Glomerular endothelial cell (primary cell): Measurements from ENCODE around the gene CRTC1. TPM values are rescaled to one million over a fixed set of nuclear protein-coding genes. Genes with fewer than 3 reads are reported as not detected.
"Not testable (repeated sequence)": the region's sequence is repeated elsewhere in the genome, so short reads cannot be mapped to it uniquely, and the experiment has no call there.

Source experiments
- DNase-seq: peaks from one replicate; pipeline ENCODE4 v3.0.0-alpha.2; 2011; ENCODE audit warnings: low read depth, low spot score; ENCODE audit errors: extremely low read depth
- total RNA-seq: library from RNA; depleted of rRNA; stranded (reverse); fragments of >200 nt; gene quantifications from 2 replicates; pipeline ENCODE4 v1.2.3, GENCODE V29; 2015

Gene CRTC1
- total RNA-seq, 1 donor from 2014 or later = 4.7 TPM

DNA sequence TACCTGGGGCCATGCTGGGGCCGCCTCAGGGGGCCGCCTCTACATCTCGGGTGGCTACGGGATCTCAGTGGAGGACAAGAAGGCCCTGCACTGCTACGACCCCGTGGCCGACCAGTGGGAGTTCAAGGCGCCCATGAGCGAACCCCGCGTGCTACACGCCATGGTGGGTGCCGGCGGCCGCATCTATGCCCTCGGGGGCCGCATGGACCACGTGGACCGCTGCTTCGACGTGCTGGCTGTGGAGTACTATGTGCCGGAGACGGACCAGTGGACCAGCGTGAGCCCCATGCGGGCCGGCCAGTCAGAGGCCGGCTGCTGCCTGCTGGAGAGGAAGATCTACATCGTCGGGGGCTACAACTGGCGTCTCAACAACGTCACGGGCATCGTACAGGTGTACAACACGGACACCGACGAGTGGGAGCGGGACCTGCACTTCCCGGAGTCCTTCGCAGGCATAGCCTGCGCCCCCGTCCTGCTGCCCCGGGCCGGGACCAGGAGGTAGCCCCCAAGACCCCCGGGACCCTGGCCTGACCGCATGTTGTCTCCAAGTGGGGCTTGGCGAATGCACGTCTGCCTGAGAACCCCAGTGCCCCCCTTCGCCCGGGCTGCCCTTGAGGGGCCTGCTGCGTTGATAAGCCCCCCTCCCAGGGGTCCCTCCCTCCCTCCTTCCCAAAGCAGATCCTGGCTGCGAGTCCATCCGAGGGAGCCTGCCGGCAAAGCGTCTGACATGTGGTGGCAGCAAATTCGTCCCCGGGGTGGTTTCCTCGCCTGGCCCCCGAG lies 14.5 kb upstream of the CRTC1 start:
- DNase-seq = no peak

DNA sequence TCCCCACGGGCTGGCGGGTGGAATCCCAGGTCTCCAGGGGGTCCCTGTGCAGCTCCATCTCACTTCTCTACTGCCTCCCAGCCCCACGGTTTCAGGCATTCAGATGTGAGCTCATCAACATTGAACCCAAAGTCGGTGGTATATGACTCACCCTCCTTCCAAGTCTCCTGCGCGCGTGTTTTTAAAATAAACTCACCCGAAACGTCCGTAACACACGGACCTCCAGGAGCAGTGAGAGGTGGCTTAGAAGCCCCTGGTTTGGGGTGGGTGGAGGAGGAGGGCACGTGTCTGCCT lies 14.0 kb upstream of the CRTC1 start:
- DNase-seq = no peak

DNA sequence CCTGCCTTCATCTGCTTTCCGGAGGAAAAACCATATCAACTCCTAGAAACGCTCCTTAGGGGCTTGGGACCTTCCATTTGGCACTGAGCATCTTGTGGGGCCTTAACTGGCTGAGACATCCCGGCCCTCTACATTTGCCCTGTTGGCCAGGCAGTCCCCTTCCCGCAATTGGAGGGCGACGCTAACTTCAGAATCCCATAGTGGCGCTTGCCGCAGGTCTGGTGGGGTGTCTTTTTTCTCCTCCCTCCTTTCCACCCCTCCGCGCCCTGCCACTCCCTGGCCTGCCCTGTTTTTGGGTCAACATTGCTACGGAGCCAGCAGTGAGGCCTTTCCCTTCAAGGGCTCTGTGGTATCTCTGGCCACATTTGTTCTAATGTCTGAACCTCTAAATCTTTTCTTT lies 13.6 kb upstream of the CRTC1 start:
- no peak for DNase-seq

DNA sequence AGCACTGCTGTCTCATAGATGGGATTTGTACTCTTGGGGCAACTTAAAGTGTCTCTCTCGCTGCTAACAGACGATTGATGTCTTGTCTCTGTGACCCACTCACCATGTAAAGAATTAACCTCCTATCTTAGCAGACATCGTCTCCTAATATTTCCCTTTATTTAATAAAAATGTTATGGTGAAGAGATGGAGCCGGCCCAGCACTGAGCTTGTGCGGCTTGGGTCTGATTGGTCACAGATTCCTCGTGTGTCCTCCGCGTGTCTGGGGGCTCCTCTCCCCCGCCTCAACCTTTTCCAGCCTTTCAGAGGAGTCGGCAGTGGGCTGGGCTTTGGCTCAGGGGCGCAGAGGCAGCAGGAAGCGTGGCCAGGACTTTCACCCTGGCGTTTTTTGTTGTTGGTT lies 13.2 kb upstream of the CRTC1 start:
- DNase-seq = no peak

DNA sequence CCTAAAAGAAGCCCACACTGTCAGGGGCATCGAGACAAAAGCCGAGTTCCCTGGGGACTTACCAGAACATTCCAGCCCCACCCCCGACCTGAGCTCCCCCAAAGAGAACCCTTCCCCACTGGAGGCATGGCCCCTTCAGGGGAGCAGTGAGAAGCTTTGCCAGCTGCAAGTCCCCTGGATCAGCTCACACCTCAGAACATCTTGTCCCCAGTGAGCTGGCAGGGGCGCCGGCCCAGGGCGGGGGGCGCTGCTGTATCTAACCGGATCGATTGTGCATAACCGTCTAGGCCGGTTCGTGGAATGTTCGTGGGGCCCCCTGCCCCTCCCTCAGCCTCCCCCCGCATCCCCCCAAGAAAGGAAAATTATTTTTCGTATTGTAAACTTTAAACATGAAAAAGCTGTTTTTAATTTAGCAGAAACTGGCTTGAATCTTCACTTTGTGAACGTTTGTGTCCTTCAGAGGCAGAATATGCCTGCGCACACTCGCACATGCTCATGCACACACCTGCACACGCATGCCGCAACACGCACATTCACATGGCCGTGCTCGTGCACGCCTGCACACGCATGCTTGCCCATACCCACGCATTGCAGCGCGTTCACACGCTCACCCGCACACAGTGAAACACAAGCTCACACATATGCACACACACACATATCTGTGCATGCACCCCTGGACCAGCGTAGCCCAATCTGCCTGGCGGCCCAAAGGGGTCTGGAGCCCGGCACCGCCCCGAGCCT lies 12.0 kb upstream of the CRTC1 start:
- DNase-seq = no peak

DNA sequence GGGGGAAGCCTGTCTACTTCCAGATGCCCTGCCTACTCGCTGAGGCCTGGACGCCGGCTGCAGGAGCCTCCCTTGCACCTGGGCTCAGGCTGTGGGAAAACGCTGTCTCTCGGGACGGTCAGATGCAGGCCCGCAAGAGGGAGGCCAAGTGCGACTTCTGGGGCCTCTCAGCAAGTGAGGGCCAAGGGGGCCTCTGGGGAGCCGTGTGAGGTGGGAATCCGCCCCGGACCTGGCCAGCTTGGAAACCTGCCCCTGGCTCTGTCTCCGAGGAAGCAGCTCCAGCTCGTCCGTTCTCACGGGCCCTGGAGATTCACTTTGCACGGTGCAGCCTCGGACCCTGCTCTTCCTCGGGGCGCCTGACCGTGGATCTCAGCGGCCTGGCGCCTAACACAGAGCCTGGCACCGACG lies 11.4 kb upstream of the CRTC1 start:
- DNase-seq = no peak

DNA sequence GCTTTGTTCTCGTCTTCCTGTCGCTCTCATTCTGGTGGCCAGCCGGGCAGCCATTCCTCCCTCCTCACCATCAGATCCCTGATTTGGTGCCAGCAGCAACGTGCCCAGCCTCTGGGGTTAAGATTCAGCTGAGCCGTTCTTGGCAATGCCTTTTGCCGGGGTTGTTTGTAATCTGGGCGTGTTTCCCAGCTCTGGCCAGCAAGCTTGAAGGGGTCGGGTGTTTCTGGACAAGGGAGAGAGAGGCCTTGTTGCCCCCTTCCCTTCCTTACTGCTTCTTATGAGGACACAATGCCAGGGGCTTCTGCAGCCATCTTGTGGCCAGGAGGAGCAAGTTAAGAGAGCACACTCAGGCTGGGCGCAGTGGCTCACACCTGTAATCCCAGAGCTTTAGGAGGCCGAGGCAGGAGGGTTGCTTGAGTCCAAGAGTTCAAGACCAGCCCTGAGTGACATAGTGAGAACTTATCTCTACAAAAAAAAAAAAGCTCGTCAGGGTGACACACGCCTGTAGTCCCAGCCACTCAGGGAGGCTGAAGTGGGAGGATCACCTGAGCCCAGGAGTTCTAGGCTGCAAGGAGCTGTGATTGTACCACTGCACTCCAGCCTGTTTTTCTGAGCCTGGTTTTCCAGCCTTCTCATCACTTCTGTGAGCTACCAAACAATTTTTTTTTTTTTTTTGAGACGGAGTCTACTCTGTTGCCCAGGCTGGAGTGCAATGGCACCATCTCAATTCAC lies 10.7 kb upstream of the CRTC1 start:
- DNase-seq = no peak

DNA sequence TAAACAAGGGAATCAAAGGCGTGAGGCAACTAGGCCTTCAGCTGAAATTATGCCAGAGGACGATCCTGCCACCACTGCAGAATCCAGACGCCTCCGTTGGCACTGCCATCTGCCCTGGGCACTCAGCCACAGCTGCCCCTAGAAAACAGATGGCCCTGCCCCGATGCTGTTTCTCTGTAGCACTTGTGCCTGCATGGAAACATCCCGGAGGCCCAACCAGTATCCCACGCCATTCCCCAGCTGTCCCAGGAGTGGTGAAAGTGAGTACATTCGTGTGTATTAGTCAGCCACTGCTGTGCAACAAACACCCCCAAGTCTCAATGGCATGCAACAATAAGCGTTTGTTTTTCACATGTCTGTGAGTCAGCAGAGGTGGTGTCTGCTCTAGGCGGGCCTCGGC lies 8.9 kb upstream of the CRTC1 start:
- DNase-seq = no peak

DNA sequence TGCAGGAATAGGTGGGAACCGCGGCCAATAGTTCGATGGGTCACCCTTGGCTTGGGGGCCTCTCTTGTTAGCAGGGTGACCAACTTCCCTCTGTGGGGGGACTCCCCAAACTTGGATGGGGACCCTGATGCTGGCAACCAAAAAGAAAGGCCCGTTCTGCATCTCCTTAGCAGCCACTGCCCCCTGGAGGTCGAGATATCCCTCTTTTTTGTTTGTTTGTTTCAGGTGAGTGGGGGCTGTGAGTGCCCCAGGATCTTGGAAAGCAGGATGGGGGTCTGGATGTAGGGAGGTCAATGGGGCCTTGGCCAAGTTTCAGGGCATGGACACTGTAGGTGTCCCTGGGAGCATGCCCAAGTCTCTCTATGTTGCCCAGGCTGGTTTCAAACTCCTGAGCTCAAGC lies 7.7 kb upstream of the CRTC1 start:
- no peak for DNase-seq

DNA sequence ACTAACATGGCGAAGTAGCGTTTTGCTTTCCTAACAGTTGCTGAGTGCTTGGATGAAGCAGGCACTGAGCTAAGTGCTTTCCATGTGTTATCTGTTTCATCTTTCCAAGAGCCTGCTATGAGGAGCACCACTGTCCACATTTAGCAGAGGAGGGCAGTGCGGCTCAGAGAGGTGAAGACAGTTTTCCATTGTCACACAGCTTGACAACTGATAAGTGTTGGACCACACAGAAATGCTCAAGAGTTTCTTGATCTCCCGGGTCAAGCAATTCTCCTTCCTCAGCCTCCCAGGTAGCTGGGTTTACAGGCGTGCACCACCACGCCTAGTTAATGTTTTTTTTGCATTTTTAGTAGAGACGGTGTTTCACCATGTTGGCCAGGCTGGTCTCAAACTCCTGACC lies 6.8 kb upstream of the CRTC1 start:
- no peak for DNase-seq

DNA sequence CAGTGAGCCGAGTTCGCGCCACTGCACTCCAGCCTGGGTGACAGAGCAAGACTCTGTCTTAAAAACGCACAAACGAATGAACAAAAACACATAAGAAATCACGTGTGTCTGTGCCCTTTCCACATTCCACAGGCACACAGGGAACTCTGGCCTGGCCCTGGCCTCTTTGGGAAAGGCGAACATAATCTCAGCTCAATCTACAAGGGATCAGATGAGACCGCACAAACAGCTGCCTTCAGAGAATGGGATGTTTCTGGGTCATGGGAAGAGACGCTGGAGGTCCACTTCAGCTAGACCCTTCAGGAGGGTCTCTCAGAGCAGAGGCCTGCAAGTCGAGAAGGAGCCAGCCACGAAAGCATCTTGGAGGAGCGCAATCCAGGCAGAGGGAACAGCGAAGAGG lies 6.3 kb upstream of the CRTC1 start:
- no peak for DNase-seq

DNA sequence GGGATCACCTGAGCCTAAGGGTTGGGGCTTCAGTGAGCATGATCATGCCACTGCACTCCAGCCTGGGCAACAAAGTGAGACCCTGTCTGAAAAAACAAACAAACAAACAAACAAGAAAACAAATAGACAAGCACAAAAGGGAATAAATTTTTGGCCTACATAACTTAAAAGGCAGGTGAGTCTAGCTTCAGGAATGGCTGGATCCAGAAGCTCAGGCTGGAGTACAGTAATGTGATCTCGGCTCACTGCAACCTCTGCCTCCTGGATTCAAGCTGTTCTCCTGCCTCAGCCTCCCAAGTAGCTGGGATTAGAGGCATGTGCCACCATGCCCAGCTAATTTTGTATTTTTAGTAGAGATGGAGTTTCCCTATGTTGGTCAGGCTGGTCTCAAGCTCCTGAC lies 3.3 kb upstream of the CRTC1 start:
- DNase-seq = not testable (repeated sequence)

DNA sequence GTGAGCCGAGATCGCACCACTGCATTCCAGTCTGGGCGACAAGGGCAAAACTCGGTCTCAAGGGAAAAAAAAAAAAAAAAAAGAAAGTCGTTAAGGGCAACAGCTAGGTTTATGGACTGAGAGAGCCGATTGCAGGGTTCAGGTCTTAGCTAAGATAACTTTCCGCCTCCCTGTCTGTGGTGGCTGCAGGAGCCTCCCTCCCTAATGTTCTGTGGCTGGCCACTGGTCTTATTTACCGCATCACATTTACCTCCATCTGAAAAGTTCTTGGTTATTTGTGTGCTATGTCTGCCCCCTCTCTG lies 722 bp upstream of the CRTC1 start:
- no peak for DNase-seq

DNA sequence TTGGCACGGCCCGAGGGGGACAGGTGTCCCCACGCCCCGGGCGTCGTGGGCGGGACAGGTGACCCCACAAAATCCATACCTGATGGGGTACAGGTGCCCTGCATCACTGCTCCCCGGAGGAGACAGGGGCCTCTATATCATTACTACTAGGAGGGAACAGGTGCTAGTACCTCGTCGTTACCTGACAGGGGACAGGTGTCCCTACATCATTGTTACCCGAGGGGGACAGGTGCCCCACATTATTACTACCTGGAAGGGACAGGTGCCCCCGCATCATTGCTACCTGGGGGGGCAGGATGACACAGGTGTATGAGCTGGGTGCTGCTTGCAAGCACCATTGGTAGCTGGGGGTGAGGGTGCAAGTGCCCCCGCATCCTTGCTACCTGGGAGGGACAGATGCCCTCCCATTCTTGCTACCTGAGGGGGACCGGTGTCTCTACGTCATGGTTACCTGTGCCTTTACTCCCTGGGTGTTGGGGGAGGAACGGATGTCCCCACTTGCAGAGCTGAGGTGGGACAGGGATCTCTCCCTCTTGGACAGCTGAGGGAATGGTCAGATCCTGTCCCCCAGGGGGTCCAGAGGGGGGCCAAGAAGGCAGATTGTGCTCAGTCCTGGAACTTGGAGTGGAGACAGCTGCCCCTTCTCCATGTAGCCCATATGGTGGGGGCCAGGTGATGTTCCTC lies 620 bp downstream of the CRTC1 start:
- DNase-seq = no peak

DNA sequence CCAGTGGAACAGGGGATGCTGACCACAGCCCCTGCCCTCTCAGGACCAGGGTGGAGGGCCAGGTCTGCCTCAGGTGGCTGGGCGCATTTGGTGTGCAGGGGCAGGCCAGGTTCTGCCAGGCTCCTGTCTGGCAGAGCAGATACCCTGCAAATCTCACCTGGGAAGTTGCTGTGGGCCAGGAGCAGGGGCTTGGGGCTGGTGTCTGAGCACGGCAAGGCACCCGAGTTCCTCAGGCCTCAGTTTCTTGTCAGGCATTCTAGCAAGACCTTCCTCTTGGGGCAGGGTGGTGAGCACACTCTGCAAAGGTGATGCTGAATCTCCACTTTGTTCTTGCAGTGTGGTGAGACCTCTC lies 1.1 kb downstream of the CRTC1 start:
- DNase-seq = no peak

DNA sequence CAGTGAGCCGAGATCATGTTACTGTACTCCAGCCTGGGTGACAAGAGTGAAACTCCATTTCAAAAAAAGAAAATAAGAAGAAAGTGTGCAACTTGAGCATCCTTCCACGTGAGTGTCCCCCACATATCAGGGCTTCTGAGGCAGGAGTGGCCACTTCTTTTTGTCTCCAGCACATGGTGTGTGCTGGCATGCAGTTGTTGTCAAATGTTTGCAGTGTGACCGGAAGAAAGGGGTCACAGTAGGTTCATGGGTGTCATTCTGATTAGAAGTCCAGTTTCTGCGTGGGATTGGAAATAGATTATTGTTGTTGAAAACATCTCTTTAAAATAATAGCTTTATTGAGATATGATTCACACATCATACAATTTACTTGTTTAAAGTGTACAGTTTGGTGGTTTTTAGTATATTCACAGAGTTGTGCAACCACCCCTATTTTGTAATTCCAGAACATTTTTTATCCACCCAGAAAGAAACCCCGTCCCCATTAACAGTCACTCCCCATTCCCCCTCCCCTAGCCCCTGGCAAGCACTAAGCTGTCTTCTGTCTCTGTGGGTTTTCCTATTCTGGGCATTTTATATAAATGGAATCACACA lies 2.2 kb downstream of the CRTC1 start:
- DNase-seq = no peak

DNA sequence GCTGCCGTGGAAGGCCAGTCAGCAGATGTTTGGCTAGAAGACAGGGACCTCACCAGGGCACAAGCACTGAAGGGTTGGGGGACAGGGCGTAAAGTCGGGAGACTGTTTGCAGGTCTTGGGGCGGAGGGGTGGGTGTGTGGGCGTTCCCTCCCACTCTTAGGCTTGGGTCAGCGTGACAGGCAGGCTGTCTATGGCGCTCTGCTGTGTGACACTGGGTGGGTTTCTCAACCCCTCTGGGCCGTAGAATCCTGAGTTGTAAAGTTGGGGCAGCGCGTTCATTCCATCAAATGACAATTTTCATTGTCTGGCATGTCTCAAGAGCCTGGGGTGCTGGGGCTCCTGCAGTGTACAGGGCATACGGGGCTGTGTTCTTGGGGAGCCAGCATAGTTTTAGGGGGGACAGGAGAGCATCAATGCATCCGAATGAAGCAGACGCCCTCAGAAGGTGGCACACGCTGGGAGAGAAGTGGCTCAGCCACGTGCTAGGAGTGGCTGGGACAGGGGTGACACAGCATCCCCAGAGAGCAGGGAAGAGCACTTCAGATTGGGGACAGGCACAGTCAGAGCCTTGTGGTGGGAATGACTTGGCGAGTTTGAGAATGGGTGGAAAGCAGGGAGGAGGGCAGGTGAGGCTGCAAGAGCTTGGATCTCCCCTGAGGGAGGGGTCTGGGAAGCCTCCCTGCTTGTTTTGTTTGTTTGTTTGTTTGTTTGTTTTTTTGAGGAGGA lies 4.4 kb downstream of the CRTC1 start:
- no peak for DNase-seq

DNA sequence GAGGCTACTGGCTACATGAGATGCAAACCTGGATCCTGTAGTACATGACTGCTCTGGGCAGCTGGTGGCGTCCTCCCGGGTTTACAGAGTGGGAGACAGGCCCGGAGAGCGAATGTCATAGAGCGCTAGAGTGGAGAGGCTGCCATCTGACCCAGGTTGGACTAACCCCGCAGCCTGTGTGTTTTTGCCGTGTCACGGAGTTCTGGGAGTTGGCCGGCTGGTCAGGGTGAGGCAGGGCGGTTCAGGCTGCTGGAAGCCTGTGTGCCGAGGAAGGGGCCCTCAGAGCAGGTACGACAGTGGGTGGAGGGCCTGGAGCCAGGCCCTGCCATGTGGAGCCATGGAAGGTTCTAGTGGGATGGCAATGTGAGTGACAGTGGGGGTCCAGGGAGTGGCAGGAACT lies 12.5 kb downstream of the CRTC1 start:
- no peak for DNase-seq

DNA sequence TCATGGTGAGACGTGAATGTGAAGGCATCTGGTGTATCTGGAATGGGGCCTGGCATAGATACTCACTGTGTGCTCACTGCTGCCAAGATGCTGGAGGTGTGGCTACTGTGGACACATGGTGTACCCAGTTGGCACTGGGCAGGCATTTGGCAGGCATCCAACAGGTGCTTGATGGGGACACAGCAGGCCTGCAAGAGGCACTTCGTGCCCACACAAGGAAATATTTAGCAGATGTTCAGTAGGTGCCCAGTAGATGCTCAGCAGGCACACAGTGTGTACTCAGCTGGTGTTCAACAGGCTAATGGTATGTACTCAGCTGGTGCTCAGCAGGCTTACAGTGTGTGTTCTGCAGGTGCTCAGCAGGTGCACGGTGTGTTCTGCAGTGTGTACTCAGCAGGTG lies 14.2 kb downstream of the CRTC1 start:
- DNase-seq = no peak

DNA sequence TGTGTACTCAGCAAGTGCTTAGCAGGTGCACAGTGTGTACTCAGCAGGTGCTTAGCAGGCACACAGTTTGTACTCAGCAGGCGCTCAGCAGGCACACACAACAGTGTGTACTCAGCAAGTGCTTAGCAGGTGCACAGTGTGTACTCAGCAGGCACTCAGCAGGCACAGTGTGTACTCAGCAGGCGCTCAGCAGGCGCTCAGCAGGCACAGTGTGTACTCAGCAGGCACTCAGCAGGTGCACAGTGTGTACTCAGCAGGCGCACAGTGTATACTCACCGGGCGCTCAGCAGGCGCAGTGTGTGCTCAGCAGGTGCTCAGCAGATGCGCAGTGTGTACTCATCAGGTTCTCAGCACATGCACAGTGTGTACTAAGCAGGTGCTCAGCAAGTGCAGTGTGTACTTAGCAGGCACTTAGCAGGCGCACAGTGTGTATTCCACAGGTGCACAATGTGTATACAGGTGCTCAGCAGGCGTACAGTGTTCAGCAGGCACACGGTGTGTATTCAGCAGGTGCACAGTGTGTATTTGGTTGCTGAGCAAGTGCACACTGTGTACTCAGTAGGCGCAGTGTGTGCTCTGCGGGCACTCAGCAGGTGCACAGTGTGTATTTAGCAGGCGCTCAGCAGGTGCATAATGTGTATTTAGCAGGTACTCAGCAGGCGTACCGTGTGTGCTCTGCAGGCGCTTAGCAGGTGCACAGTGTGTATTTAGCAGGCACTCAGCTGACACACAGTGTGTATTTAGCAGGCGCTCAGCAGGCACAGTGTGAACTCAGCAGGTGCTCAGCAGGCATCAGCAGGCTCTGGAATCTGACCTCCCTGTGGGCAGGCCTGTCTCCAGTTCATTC lies 15.1 kb downstream of the CRTC1 start:
- no peak for DNase-seq
